ENCODE measurements around the gene OR2V1. TPM values are rescaled to one million over a fixed set of nuclear protein-coding genes. Genes with fewer than 3 reads are reported as not detected.

Gene OR2V1
- total RNA-seq, 1 donor from 2014 or later, result not detected

GRCh38 chr5:181160152-181160754, 29.3 kb upstream of the OR2V1 start:
- DNase-seq, result no peak
- peaks cover 13% of the 10 kb centered on the region for H3K27me3 ChIP-seq
- ATAC-seq, result peak; percentile 38
- TF ChIP-seq CTCF (IDR thresholded peaks at IDR 0.05), result no peak
- H3K4me1 ChIP-seq, result no peaks in the 10 kb centered on the region
- H3K9me3 ChIP-seq, result no peaks in the 10 kb centered on the region
- peak overlapping the region; percentile 23 for H3K4me3 ChIP-seq
- intact Hi-C loops (cut with DNase I), result no loop called here
- no peaks in the 10 kb centered on the region for H3K36me3 ChIP-seq
- H3K27ac ChIP-seq, result peak overlapping the region; percentile 42

- Histone ChIP-seq H3K9me3 (no peaks in the 10 kb centered on the region), H3K4me1 (no peaks in the 10 kb centered on the region), H3K4me3 (no peak overlapping the region), H3K27me3 (peaks cover 6% of the 10 kb centered on the region), H3K36me3 (no peaks in the 10 kb centered on the region), H3K27ac (no peak overlapping the region)
- intact Hi-C loops (cut with DNase I), result no loop called here
- peak; percentile 92 for DNase-seq
- ATAC-seq, result peak; percentile 96
- TF ChIP-seq CTCF (IDR thresholded peaks at IDR 0.05), result peak; percentile 87
Measured at GRCh38 chr5:181159286-181160151, 28.6 kb upstream of the OR2V1 start.

- DNase-seq, result no peak
Measured at GRCh38 chr5:181158869-181159268, 27.9 kb upstream of the OR2V1 start.

GRCh38 chr5:181156758-181157157, 25.8 kb upstream of the OR2V1 start:
- no peaks in the 10 kb centered on the region for H3K36me3 ChIP-seq
- intact Hi-C loops (cut with DNase I), result no loop called here
- no peaks in the 10 kb centered on the region for H3K27me3 ChIP-seq
- TF ChIP-seq CTCF (IDR thresholded peaks at IDR 0.05), result no peak
- no peak for DNase-seq
- H3K9me3 ChIP-seq, result no peaks in the 10 kb centered on the region
- no peak for ATAC-seq
- no peaks in the 10 kb centered on the region for H3K4me1 ChIP-seq
- no peak overlapping the region for H3K4me3 ChIP-seq
- H3K27ac ChIP-seq, result no peak overlapping the region

More at GRCh38 chr5:181158869-181159268, 27.9 kb upstream of the OR2V1 start:
- Histone ChIP-seq H3K36me3 (no peaks in the 10 kb centered on the region), H3K27ac (no peak overlapping the region), H3K4me3 (no peak overlapping the region), H3K9me3 (no peaks in the 10 kb centered on the region), H3K4me1 (no peaks in the 10 kb centered on the region), H3K27me3 (peaks cover 3% of the 10 kb centered on the region)
- TF ChIP-seq CTCF (IDR thresholded peaks at IDR 0.05), result no peak
- intact Hi-C loops (cut with DNase I), result no loop called here
- no peak for ATAC-seq

- peaks cover 18% of the 10 kb centered on the region for H3K27me3 ChIP-seq
- ATAC-seq, result no peak
- intact Hi-C loops (cut with DNase I), result no loop called here
- H3K27ac ChIP-seq, result no peak overlapping the region
- DNase-seq, result no peak
- H3K4me1 ChIP-seq, result no peaks in the 10 kb centered on the region
- H3K36me3 ChIP-seq, result no peaks in the 10 kb centered on the region
- no peaks in the 10 kb centered on the region for H3K9me3 ChIP-seq
- H3K4me3 ChIP-seq, result no peak overlapping the region
- no peak for TF ChIP-seq CTCF (IDR thresholded peaks at IDR 0.05)
Measured at GRCh38 chr5:181153814-181154213, 22.8 kb upstream of the OR2V1 start.
